HepG2 (cell line): Measurements from ENCODE around the gene CSNK1G1. TPM values are rescaled to one million over a fixed set of nuclear protein-coding genes. Genes with fewer than 3 reads are reported as not detected.

Source experiments
- ATAC-seq: fragments of 200-7000 bp; cut with Tn5 transposase; 3 replicates; pipeline ENCODE4 v1.9.1; 2020; ENCODE audit warnings: mild to moderate bottlenecking, moderate library complexity
- BruUV-seq: library from RNA; stranded (reverse); fragments of 400-500 nt; replicated peaks from 2 replicates; lab custom pipeline; 2021; lab: Mats Ljungman, UMichigan
- CTCF ChIA-PET: fragments of 300-600 bp; formaldehyde crosslinking; extraction: SDS; loops from one replicate; lab custom pipeline; 2021; ENCODE audit warnings: low total read pairs, inconsistent platforms, low intra/inter-chr PET ratio; lab: Yijun Ruan, JAX
- POLR2A ChIA-PET: fragments of 350-600 bp; sonication (Branson Sonifier 250); formaldehyde crosslinking; loops from one replicate; lab custom pipeline; 2020; ENCODE audit warnings: antibody characterized with exemption, inconsistent platforms; lab: Yijun Ruan, JAX
- DNase-seq: peaks from one replicate; pipeline ENCODE4 v3.0.0-alpha.2; 2015; ENCODE audit warnings: low spot score
- FAIRE-seq: peaks from 3 replicates; lab custom pipeline; 2011; peaks lifted over from hg19 to GRCh38; lab: Jason Lieb, UNC
- H2AFZ ChIP-seq: one replicate; pipeline ENCODE4 v1.6.1; 2011; ENCODE audit warnings: low read length, inconsistent platforms
- H3K27ac ChIP-seq: fragments of 300-600 bp; 3 replicates; pipeline ENCODE4 v1.8.0; 2011; ENCODE audit warnings: mixed run types, mild to moderate bottlenecking, mixed read lengths, low read length, inconsistent platforms; ENCODE audit not compliant: insufficient read depth; ENCODE audit errors: extremely low read length
- H3K27me3 ChIP-seq, 2 experiments: fragments of 200-600 bp in 1 of 2; 2 replicates in 1 of 2; 3 replicates in 1 of 2; pipeline versions ENCODE4 v1.6.0 to v1.8.0; 2011; ENCODE audit warnings: low read length in 2 of 2, mild to moderate bottlenecking in 2 of 2, moderate library complexity in 2 of 2, inconsistent platforms in 1 of 2; ENCODE audit not compliant: insufficient read depth in 2 of 2, control insufficient read depth in 1 of 2
- H3K36me3 ChIP-seq, 2 experiments: fragments of 200-600 bp in 1 of 2; replicated peaks in 1 of 2; 2 replicates in 1 of 2; 3 replicates in 1 of 2; pipeline versions ENCODE4 v1.5.1 to v1.8.0; 2011; ENCODE audit warnings: low read length in 2 of 2, inconsistent platforms in 1 of 2; ENCODE audit not compliant: insufficient read depth in 2 of 2, control insufficient read depth in 1 of 2
- H3K4me1 ChIP-seq: 2 replicates; pipeline ENCODE4 v1.5.1; 2012; ENCODE audit warnings: low read length, inconsistent platforms; ENCODE audit not compliant: insufficient read depth
- H3K4me2 ChIP-seq: 2 replicates; pipeline ENCODE4 v1.6.0; 2011; ENCODE audit warnings: low read depth, low read length, inconsistent platforms
- H3K4me3 ChIP-seq, 3 experiments: fragments of 200-600 bp in 1 of 3; sonication (generic), shearing (Covaris generic) in 1 of 3; replicated peaks in 1 of 3; 2 replicates each; pipeline ENCODE4 v1.5.1; 2011 to 2016; ENCODE audit warnings: low read length in 3 of 3, inconsistent platforms in 2 of 3, low read depth in 2 of 3, mild to moderate bottlenecking in 2 of 3, control low read depth in 1 of 3, mixed read lengths in 1 of 3; ENCODE audit not compliant: insufficient read depth in 1 of 3
- H3K79me2 ChIP-seq: one replicate; pipeline ENCODE4 v1.6.1; 2011; ENCODE audit warnings: low read length, inconsistent platforms; ENCODE audit not compliant: insufficient read depth
- H3K9ac ChIP-seq: 2 replicates; pipeline ENCODE4 v1.6.0; 2011; ENCODE audit warnings: mild to moderate bottlenecking, low read depth, low read length, inconsistent platforms; ENCODE audit not compliant: insufficient read depth
- H3K9me3 ChIP-seq: 2 replicates; pipeline ENCODE4 v1.5.1; 2012; ENCODE audit warnings: mild to moderate bottlenecking, low read length
- H4K20me1 ChIP-seq: 2 replicates; pipeline ENCODE4 v1.6.0; 2011; ENCODE audit warnings: inconsistent platforms, mild to moderate bottlenecking, low read length, moderate library complexity; ENCODE audit not compliant: insufficient read depth
- CEBPG ChIP-seq: IDR thresholded peaks from 2 replicates; pipeline ENCODE4 v1.6.1; 2016
- CHD2 ChIP-seq: IDR thresholded peaks from 2 replicates; pipeline ENCODE4 v1.6.1; 2011; ENCODE audit warnings: low read depth, low read length, improper control_type of control experiment
- FLYWCH1 ChIP-seq: sonication (generic); formaldehyde crosslinking; IDR thresholded peaks from 2 replicates; pipeline ENCODE4 v1.8.1; 2023; ENCODE audit warnings: mild to moderate bottlenecking, missing genetic modification reagents
- KAT7 ChIP-seq: IDR thresholded peaks from 2 replicates; pipeline ENCODE4 v1.6.1; 2018; ENCODE audit warnings: borderline replicate concordance, missing compliant biosample characterization
- PTBP1 ChIP-seq: fragments of 200-400 bp; formaldehyde crosslinking; IDR thresholded peaks from 2 replicates; pipeline ENCODE4 v1.6.1; 2018; ENCODE audit warnings: low read length, low read depth; ENCODE audit not compliant: poor library complexity, severe bottlenecking
- REXO4 ChIP-seq: sonication (generic); formaldehyde crosslinking; IDR thresholded peaks from 2 replicates; pipeline ENCODE4 v1.8.0; 2022; ENCODE audit warnings: missing genetic modification reagents, mild to moderate bottlenecking, borderline replicate concordance
- RXRB ChIP-seq: IDR thresholded peaks from 2 replicates; pipeline ENCODE4 v1.6.1; 2016; ENCODE audit warnings: borderline replicate concordance, missing genetic modification reagents, missing compliant biosample characterization
- ZBTB42 ChIP-seq: sonication (generic); formaldehyde crosslinking; IDR thresholded peaks from 2 replicates; pipeline ENCODE4 v1.5.0; 2020; ENCODE audit warnings: mild to moderate bottlenecking, missing genetic modification reagents
- ZBTB7A ChIP-seq: sonication (generic); formaldehyde crosslinking; IDR thresholded peaks from 2 replicates; pipeline ENCODE4 v1.8.0; 2022; ENCODE audit warnings: mild to moderate bottlenecking, missing genetic modification reagents
- ZNF124 ChIP-seq: sonication (generic); formaldehyde crosslinking; IDR thresholded peaks from 2 replicates; pipeline ENCODE4 v1.4.0; 2020; ENCODE audit warnings: missing genetic modification reagents
- ZNF335 ChIP-seq: sonication (generic); formaldehyde crosslinking; IDR thresholded peaks from 2 replicates; pipeline ENCODE4 v1.4.0; 2020; ENCODE audit warnings: missing genetic modification reagents
- ZNF337 ChIP-seq: sonication (generic); formaldehyde crosslinking; IDR thresholded peaks from 2 replicates; pipeline ENCODE4 v1.5.1; 2020; ENCODE audit warnings: missing genetic modification reagents, low read depth, mild to moderate bottlenecking, borderline replicate concordance
- ZNF510 ChIP-seq: sonication (generic); formaldehyde crosslinking; IDR thresholded peaks from 2 replicates; pipeline ENCODE4 v1.4.0; 2020; ENCODE audit warnings: low read depth, mild to moderate bottlenecking, missing genetic modification reagents
- ZNF552 ChIP-seq: sonication (generic); formaldehyde crosslinking; IDR thresholded peaks from 2 replicates; pipeline ENCODE4 v1.9.0; 2022; ENCODE audit warnings: missing genetic modification reagents, mild to moderate bottlenecking, borderline replicate concordance
- WGBS: methylation state at CpG from one replicate; pipeline ENCODE4 v1.1.6; 2017; ENCODE audit warnings: low lambda C conversion rate; 5-methylcytosine and 5-hydroxymethylcytosine counted together
- in situ Hi-C: cut with HindIII; loops from 2 replicates; pipeline ENCODE4 v1.10.0; 2017; ENCODE audit warnings: low pct_unique_long_range_greater_than_20kb; ENCODE audit not compliant: extremely low pct_ligation_motif_present
- intact Hi-C: fragments of 100-400 bp; cut with micrococcal nuclease; formaldehyde crosslinking; loops from one replicate; pipeline ENCODE4 v1.10.0; 2022; ENCODE audit not compliant: unreplicated experiment
- polyA plus RNA-seq, 8 experiments: library from polyadenylated mRNA; depleted of rRNA in 3 of 8; stranded (reverse) in 7 of 8; unstranded in 1 of 8; fragments of >200 nt; fragmentation: Illumina TruSeq in 4 of 8; extraction: Trizol in 4 of 8; gene quantifications; 2 replicates each; pipeline versions ENCODE4 v1.2.1 to v1.2.3, GENCODE V29; 2011 to 2016; ENCODE audit warnings: low read depth in 4 of 8, missing spikeins in 1 of 8, mixed read lengths in 1 of 8; ENCODE audit not compliant: insufficient read depth in 1 of 8
- total RNA-seq, 5 experiments: library from RNA; depleted of rRNA; stranded (reverse); fragments of >200 nt; fragmentation: Illumina TruSeq; extraction: Trizol; gene quantifications; 2 replicates each; pipeline ENCODE4 v1.2.3, GENCODE V29; 2016; ENCODE audit warnings: low read depth in 1 of 5
- TF ChIP-seq, protein P1 (sequence below): sonication (generic); formaldehyde crosslinking; IDR thresholded peaks from 2 replicates; pipeline ENCODE4 v1.8.0; 2022; ENCODE audit warnings: mild to moderate bottlenecking, missing genetic modification reagents; ENCODE audit not compliant: insufficient replicate concordance
- TF ChIP-seq, protein P2 (sequence below): IDR thresholded peaks from 2 replicates; pipeline ENCODE4 v1.6.1; 2012; ENCODE audit warnings: inconsistent platforms
- TF ChIP-seq, protein P3 (sequence below): sonication (generic); formaldehyde crosslinking; IDR thresholded peaks from 2 replicates; pipeline ENCODE4 v1.4.0; 2020; ENCODE audit warnings: missing genetic modification reagents, borderline replicate concordance
- TF ChIP-seq, protein P4 (sequence below): IDR thresholded peaks from 2 replicates; pipeline ENCODE4 v1.6.1; 2016
- TF ChIP-seq, protein P5 (sequence below): sonication (generic); formaldehyde crosslinking; IDR thresholded peaks from 2 replicates; pipeline ENCODE4 v1.8.1; 2023; ENCODE audit warnings: missing genetic modification reagents, mild to moderate bottlenecking, borderline replicate concordance
- TF ChIP-seq, protein P6 (sequence below): sonication (generic); formaldehyde crosslinking; IDR thresholded peaks from 2 replicates; pipeline ENCODE4 v1.4.0; 2020; ENCODE audit warnings: missing genetic modification reagents; ENCODE audit errors: not compliant biosample characterization

CSNK1G1 gene
- total and polyA plus RNA-seq, 2 of the 13 experiments (the other 11 are each of a cell fraction or from before 2014, with no cell fraction given) = 8.5 to 12.6 TPM

DNA sequence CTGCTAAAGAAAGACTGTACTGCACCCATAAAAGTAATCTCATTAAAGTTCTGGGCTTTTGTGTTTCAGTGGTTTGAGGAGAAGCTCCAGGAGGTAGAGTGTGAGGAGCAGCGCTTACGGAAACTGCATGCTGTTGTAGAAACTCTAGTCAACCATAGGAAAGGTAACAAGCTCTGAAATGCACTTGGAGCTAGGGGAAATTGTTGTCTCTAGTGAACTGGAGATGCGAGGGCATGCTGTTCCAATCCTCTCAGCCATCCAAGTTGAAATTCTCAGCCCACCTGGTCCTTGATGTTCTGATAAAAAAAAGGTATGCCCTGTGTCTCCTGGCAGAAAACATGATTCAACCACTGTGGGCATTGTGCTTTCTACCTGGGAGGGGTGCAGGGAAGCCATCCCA, 225.8 kb downstream of the CSNK1G1 start:
- Histone ChIP-seq H2AFZ (no peak overlapping the region), H3K79me2 (no peaks in the 10 kb centered on the region), H3K36me3 (peaks cover 38 to 91% of the 10 kb centered on the region in 2 experiments), H4K20me1 (no peaks in the 10 kb centered on the region), H3K4me2 (no peak overlapping the region), H3K4me1 (no peaks in the 10 kb centered on the region), H3K9ac (no peak overlapping the region), H3K27me3 (no peaks in the 10 kb centered on the region), H3K9me3 (no peaks in the 10 kb centered on the region), H3K27ac (no peak overlapping the region), H3K4me3 (no peak overlapping the region)
- WGBS = 96% methylated on average over 3 of the region's 3 CpGs
- BruUV-seq = no TSS peak
- in situ Hi-C loops (no loop called here), intact Hi-C loops (no loop called here)
- POLR2A ChIA-PET = interaction anchor here (1.1 kb wide), 1 partner anchor 19 kb away, joined by 4 read pairs; no protein-coding TSS in a partner anchor
- CTCF ChIA-PET = no interaction called here
- ATAC-seq (no peak), FAIRE-seq (no peak), DNase-seq (no peak)
- TF ChIP-seq, protein P1, sequence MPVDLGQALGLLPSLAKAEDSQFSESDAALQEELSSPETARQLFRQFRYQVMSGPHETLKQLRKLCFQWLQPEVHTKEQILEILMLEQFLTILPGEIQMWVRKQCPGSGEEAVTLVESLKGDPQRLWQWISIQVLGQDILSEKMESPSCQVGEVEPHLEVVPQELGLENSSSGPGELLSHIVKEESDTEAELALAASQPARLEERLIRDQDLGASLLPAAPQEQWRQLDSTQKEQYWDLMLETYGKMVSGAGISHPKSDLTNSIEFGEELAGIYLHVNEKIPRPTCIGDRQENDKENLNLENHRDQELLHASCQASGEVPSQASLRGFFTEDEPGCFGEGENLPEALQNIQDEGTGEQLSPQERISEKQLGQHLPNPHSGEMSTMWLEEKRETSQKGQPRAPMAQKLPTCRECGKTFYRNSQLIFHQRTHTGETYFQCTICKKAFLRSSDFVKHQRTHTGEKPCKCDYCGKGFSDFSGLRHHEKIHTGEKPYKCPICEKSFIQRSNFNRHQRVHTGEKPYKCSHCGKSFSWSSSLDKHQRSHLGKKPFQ (CRISPR knock-in tag) = no peak
- TF ChIP-seq ZNF552 (CRISPR knock-in tag) (no peak), CHD2 (no peak), CEBPG (CRISPR knock-in tag) (no peak), REXO4 (no peak), RXRB (CRISPR knock-in tag) (no peak), ZBTB7A (no peak), ZNF510 (CRISPR knock-in tag) (no peak), PTBP1 (no peak), KAT7 (CRISPR knock-in tag) (no peak), ZNF124 (no peak), ZNF337 (CRISPR knock-in tag) (no peak), FLYWCH1 (CRISPR knock-in tag) (no peak), ZNF335 (CRISPR knock-in tag) (no peak), ZBTB42 (CRISPR knock-in tag) (no peak)
- TF ChIP-seq, protein P2, sequence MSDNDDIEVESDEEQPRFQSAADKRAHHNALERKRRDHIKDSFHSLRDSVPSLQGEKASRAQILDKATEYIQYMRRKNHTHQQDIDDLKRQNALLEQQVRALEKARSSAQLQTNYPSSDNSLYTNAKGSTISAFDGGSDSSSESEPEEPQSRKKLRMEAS = no peak
- TF ChIP-seq, protein P3, sequence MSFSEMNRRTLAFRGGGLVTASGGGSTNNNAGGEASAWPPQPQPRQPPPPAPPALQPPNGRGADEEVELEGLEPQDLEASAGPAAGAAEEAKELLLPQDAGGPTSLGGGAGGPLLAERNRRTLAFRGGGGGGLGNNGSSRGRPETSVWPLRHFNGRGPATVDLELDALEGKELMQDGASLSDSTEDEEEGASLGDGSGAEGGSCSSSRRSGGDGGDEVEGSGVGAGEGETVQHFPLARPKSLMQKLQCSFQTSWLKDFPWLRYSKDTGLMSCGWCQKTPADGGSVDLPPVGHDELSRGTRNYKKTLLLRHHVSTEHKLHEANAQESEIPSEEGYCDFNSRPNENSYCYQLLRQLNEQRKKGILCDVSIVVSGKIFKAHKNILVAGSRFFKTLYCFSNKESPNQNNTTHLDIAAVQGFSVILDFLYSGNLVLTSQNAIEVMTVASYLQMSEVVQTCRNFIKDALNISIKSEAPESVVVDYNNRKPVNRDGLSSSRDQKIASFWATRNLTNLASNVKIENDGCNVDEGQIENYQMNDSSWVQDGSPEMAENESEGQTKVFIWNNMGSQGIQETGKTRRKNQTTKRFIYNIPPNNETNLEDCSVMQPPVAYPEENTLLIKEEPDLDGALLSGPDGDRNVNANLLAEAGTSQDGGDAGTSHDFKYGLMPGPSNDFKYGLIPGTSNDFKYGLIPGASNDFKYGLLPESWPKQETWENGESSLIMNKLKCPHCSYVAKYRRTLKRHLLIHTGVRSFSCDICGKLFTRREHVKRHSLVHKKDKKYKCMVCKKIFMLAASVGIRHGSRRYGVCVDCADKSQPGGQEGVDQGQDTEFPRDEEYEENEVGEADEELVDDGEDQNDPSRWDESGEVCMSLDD (CRISPR knock-in tag) = no peak
- TF ChIP-seq, protein P4, sequence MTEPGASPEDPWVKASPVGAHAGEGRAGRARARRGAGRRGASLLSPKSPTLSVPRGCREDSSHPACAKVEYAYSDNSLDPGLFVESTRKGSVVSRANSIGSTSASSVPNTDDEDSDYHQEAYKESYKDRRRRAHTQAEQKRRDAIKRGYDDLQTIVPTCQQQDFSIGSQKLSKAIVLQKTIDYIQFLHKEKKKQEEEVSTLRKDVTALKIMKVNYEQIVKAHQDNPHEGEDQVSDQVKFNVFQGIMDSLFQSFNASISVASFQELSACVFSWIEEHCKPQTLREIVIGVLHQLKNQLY (CRISPR knock-in tag) = no peak
- TF ChIP-seq, protein P5, sequence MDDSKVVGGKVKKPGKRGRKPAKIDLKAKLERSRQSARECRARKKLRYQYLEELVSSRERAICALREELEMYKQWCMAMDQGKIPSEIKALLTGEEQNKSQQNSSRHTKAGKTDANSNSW (CRISPR knock-in tag) = no peak
- TF ChIP-seq, protein P6, sequence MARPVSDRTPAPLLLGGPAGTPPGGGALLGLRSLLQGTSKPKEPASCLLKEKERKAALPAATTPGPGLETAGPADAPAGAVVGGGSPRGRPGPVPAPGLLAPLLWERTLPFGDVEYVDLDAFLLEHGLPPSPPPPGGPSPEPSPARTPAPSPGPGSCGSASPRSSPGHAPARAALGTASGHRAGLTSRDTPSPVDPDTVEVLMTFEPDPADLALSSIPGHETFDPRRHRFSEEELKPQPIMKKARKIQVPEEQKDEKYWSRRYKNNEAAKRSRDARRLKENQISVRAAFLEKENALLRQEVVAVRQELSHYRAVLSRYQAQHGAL (CRISPR knock-in tag) = no peak
